ENCODE measurements around the gene GSC. TPM values are rescaled to one million over a fixed set of nuclear protein-coding genes. Genes with fewer than 3 reads are reported as not detected.

The GSC gene
- total RNA-seq, 1 experiment from 2014 or later: not detected

GRCh38 chr14:94746131-94746530, 23.8 kb downstream of the GSC start:
- H3K27ac Mint-ChIP-seq (ENCODE audit: unreplicated experiment): no peak overlapping the region
- H3K36me3 Mint-ChIP-seq (ENCODE audit: insufficient read depth, unreplicated experiment): no peaks in the 10 kb centered on the region
- H3K4me3 Mint-ChIP-seq (ENCODE audit: unreplicated experiment): no peak overlapping the region
- H3K9me3 Mint-ChIP-seq (ENCODE audit: unreplicated experiment): peaks cover 10% of the 10 kb centered on the region
- TF ChIP-seq CTCF (IDR thresholded peaks at IDR 0.05; ENCODE audit: insufficient read depth in 1 of 2, low read depth in 1 of 2, low read length in 1 of 2, severe bottlenecking in 1 of 2, unreplicated experiment in 1 of 2): no peak
- Histone ChIP-seq H3K4me3 (ENCODE audit: low read depth, low read length) (no peak overlapping the region), H3K36me3 (ENCODE audit: control insufficient read depth, insufficient read depth, low read length) (no peaks in the 10 kb centered on the region), H3K27me3 (replicated peaks; ENCODE audit: control insufficient read depth, insufficient read depth, low read length) (no peaks in the 10 kb centered on the region), H3K4me1 (no peaks in the 10 kb centered on the region), H3K9me3 (no peaks in the 10 kb centered on the region)
- intact Hi-C loops (cut with micrococcal nuclease; ENCODE audit: unreplicated experiment): no loop called here
- POLR2A ChIA-PET: interaction anchor here (0.6 kb wide), 1 partner anchor 1505 kb away, joined by 4 read pairs; no protein-coding TSS in a partner anchor
- H3K4me1 Mint-ChIP-seq (ENCODE audit: low read depth, unreplicated experiment): no peaks in the 10 kb centered on the region
- no TSS peak for BruUV-seq (replicated peaks)
- CTCF ChIA-PET: interaction anchor here (0.6 kb wide), 1 partner anchor 1676 kb away, joined by 7 read pairs; no protein-coding TSS in a partner anchor
- no peak for DNase-seq
- H3K27me3 Mint-ChIP-seq (ENCODE audit: insufficient read depth, unreplicated experiment): peaks cover 6% of the 10 kb centered on the region

DNA sequence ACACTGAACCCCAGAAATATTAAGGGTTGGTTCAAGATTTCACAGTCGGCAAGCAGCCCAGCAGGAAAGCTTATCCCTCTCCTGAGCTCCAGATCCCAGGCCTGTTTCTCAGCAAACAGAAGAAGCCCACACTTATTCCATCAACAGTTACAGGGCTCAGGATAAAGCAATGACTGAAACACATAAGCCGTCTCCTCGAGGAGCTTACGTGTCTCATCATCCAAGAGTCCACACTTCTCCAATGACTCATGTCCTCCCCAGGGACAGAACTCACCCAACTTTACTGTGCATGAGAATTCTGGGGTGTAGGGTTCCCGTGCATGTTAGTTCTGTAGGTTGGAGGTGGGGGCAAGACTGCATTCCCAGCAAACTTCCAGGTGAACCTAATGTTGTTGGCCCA, 31.2 kb downstream of the GSC start:
- Histone ChIP-seq H3K4me1 (no peaks in the 10 kb centered on the region), H3K4me3 (ENCODE audit: low read depth, low read length) (no peak overlapping the region), H3K9me3 (no peaks in the 10 kb centered on the region), H3K36me3 (ENCODE audit: control insufficient read depth, insufficient read depth, low read length) (no peaks in the 10 kb centered on the region), H3K27me3 (replicated peaks; ENCODE audit: control insufficient read depth, insufficient read depth, low read length) (no peaks in the 10 kb centered on the region)
- H3K36me3 Mint-ChIP-seq (ENCODE audit: insufficient read depth, unreplicated experiment): no peaks in the 10 kb centered on the region
- TF ChIP-seq CTCF (IDR thresholded peaks at IDR 0.05; ENCODE audit: insufficient read depth in 1 of 2, low read depth in 1 of 2, low read length in 1 of 2, severe bottlenecking in 1 of 2, unreplicated experiment in 1 of 2): no peak
- no peaks in the 10 kb centered on the region for H3K9me3 Mint-ChIP-seq (ENCODE audit: unreplicated experiment)
- DNase-seq: no peak
- intact Hi-C loops (cut with micrococcal nuclease; ENCODE audit: unreplicated experiment): no loop called here
- no peak overlapping the region for H3K4me3 Mint-ChIP-seq (ENCODE audit: unreplicated experiment)
- BruUV-seq (replicated peaks): no TSS peak
- POLR2A ChIA-PET: no interaction called here
- H3K27ac Mint-ChIP-seq (ENCODE audit: unreplicated experiment): no peak overlapping the region
- no peaks in the 10 kb centered on the region for H3K4me1 Mint-ChIP-seq (ENCODE audit: low read depth, unreplicated experiment)
- CTCF ChIA-PET: no interaction called here
- no peaks in the 10 kb centered on the region for H3K27me3 Mint-ChIP-seq (ENCODE audit: insufficient read depth, unreplicated experiment)

DNA sequence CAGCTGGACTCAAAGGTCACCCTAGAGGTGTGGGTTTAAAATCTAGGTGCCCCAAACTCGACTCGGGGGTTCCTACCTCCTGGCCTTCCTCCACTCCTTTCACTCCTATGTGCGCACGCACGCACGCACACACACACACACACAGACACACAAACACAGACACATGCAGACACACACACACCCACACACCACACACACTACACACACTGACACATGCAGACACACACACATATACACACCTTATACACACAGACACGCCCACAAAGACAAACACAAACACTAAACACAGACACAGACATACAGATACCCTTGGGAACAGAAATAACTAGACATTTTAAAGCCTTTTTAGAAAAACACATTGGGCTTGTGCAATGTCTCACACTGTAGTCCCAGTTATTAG, 31.8 kb downstream of the GSC start:
- ChIA-PET POLR2A (no interaction called here), CTCF (no interaction called here)
- no TSS peak for BruUV-seq (replicated peaks)
- H3K27ac Mint-ChIP-seq (ENCODE audit: unreplicated experiment): no peak overlapping the region
- intact Hi-C loops (cut with micrococcal nuclease; ENCODE audit: unreplicated experiment): no loop called here
- H3K4me1 Mint-ChIP-seq (ENCODE audit: low read depth, unreplicated experiment): no peaks in the 10 kb centered on the region
- TF ChIP-seq CTCF (IDR thresholded peaks at IDR 0.05; ENCODE audit: insufficient read depth in 1 of 2, low read depth in 1 of 2, low read length in 1 of 2, severe bottlenecking in 1 of 2, unreplicated experiment in 1 of 2): no peak
- H3K9me3 ChIP-seq: no peaks in the 10 kb centered on the region
- no peaks in the 10 kb centered on the region for H3K27me3 Mint-ChIP-seq (ENCODE audit: insufficient read depth, unreplicated experiment)
- H3K4me1 ChIP-seq: no peaks in the 10 kb centered on the region
- H3K4me3 Mint-ChIP-seq (ENCODE audit: unreplicated experiment): no peak overlapping the region
- H3K36me3 Mint-ChIP-seq (ENCODE audit: insufficient read depth, unreplicated experiment): no peaks in the 10 kb centered on the region
- no peak overlapping the region for H3K4me3 ChIP-seq (ENCODE audit: low read depth, low read length)
- no peak for DNase-seq
- no peaks in the 10 kb centered on the region for H3K36me3 ChIP-seq (ENCODE audit: control insufficient read depth, insufficient read depth, low read length)
- no peaks in the 10 kb centered on the region for H3K9me3 Mint-ChIP-seq (ENCODE audit: unreplicated experiment)
- no peaks in the 10 kb centered on the region for H3K27me3 ChIP-seq (replicated peaks; ENCODE audit: control insufficient read depth, insufficient read depth, low read length)

All from Caco-2 (cell line).